Keratinocyte (primary cell): ENCODE measurements around the gene MSL1.

Experiments used
- EZH2 ChIP-seq: IDR thresholded peaks from one replicate; pipeline ENCODE4 v1.6.1; 2012; ENCODE audit warnings: inconsistent platforms, mild to moderate bottlenecking, low read length, moderate library complexity
- TF ChIP-seq, protein P1 (sequence below), 3 experiments: IDR thresholded peaks in 1 of 3; conservative IDR thresholded peaks in 1 of 3; optimal IDR thresholded peaks in 1 of 3; 2 replicates in 2 of 3; 3 replicates in 1 of 3; pipeline versions ENCODE3 to v1.5.1; 2011; ENCODE audit warnings: low read length in 3 of 3, mild to moderate bottlenecking in 3 of 3, moderate library complexity in 2 of 3, control low read depth in 1 of 3, inconsistent platforms in 1 of 3; ENCODE audit not compliant: insufficient read depth in 2 of 3; ENCODE audit errors: extremely low read depth in 1 of 3

DNA sequence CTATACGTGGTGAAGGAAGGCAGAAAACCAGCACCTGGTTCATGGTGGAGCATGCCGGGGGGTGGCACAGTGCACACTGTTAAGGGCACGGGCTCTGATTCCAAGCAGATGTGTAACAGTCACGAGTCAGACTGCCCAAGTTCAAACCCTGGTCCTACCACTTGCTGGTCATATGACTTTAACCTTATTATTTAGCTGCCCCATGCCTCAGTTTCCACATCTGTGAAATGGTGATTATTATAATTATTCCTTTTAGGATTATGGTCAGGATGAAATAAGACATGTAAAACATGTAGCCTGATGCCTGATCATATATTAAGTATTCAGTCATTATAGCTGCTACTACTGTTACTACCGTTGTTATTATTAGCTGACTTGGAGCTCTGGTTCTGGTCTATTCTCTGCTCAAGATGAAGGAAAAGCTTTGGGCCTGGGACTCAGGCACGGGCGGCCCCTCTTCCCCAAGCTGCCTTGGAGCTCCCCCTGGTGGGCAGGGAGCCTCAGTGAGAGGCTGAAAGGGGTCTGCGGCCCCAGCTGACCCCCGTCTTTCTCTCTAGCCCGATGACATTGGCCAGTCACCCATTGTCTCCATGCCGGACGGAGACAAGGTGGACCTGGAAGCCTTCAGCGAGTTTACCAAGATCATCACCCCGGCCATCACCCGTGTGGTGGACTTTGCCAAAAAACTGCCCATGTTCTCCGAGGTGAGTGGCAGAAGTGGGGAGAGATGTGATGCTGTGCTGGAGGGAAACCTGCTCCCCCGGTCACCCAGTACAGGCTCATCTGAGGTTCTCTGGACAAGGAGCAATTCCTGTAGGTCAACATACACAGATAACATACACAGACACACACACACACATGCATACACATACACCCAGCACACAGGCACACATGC is 35.4 kb upstream of the MSL1 start:
- TF ChIP-seq, protein P1, sequence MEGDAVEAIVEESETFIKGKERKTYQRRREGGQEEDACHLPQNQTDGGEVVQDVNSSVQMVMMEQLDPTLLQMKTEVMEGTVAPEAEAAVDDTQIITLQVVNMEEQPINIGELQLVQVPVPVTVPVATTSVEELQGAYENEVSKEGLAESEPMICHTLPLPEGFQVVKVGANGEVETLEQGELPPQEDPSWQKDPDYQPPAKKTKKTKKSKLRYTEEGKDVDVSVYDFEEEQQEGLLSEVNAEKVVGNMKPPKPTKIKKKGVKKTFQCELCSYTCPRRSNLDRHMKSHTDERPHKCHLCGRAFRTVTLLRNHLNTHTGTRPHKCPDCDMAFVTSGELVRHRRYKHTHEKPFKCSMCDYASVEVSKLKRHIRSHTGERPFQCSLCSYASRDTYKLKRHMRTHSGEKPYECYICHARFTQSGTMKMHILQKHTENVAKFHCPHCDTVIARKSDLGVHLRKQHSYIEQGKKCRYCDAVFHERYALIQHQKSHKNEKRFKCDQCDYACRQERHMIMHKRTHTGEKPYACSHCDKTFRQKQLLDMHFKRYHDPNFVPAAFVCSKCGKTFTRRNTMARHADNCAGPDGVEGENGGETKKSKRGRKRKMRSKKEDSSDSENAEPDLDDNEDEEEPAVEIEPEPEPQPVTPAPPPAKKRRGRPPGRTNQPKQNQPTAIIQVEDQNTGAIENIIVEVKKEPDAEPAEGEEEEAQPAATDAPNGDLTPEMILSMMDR (optimal IDR thresholded peaks at IDR 0.05 in 1 of 3, IDR thresholded peaks at IDR 0.05 in 1 of 3, conservative IDR thresholded peaks at IDR 0.05 in 1 of 3; ENCODE audit: extremely low read depth in 1 of 3, insufficient read depth in 2 of 3, low read length in 3 of 3), result peak; percentile 75 to 84 (median 83)
- no peak for TF ChIP-seq EZH2
